ENCODE measurements around the gene SPRR2A.
"Not testable (repeated sequence)": the region's sequence is repeated elsewhere in the genome, so short reads cannot be mapped to it uniquely, and the experiment has no call there.

SPRR2A gene

GRCh38 chr1:153058154-153058553 lies 842 bp upstream of the SPRR2A start:
- Histone ChIP-seq H3K9me3 (no peaks in the 10 kb centered on the region), H3K4me3 (ENCODE audit: low read depth, low read length) (no peak overlapping the region), H3K27me3 (no peaks in the 10 kb centered on the region), H3K4me1 (no peaks in the 10 kb centered on the region), H3K36me3 (no peaks in the 10 kb centered on the region)
- TF ChIP-seq CTCF (IDR thresholded peaks at IDR 0.05; ENCODE audit: low read depth, low read length), result no peak
- DNase-seq, result no peak

GRCh38 chr1:153056111-153056510 lies 1.2 kb downstream of the SPRR2A start:
- not testable (repeated sequence) for H3K9me3 ChIP-seq; H3K36me3 ChIP-seq; DNase-seq; H3K27me3 ChIP-seq; H3K4me3 ChIP-seq (ENCODE audit: low read depth, low read length); H3K4me1 ChIP-seq

GRCh38 chr1:153049211-153049610 lies 8.1 kb downstream of the SPRR2A start:
- TF ChIP-seq CTCF (IDR thresholded peaks at IDR 0.05; ENCODE audit: low read depth, low read length), result no peak
- Histone ChIP-seq H3K4me3 (ENCODE audit: low read depth, low read length) (no peak overlapping the region), H3K4me1 (no peaks in the 10 kb centered on the region), H3K27me3 (no peaks in the 10 kb centered on the region; the same call in 1 of the 2 replicates), H3K9me3 (no peaks in the 10 kb centered on the region), H3K36me3 (no peaks in the 10 kb centered on the region)
- no peak for DNase-seq

GRCh38 chr1:153040950-153041631 lies 16.2 kb downstream of the SPRR2A start, which contains the start of gene SPRR2D:
Gene SPRR2D, minus strand, starts transcription at chr1:153041120. Its CDS starts 774 bp downstream, at chr1:153040346.
- H3K9me3 ChIP-seq, result no peaks in the 10 kb centered on the region
- no peaks in the 10 kb centered on the region for H3K4me1 ChIP-seq
- TF ChIP-seq CTCF (IDR thresholded peaks at IDR 0.05; ENCODE audit: low read depth, low read length), result no peak
- H3K36me3 ChIP-seq, result no peaks in the 10 kb centered on the region
- DNase-seq, result no peak
- H3K4me3 ChIP-seq (ENCODE audit: low read depth, low read length), result no peak within 1 kb of the TSS
- H3K27me3 ChIP-seq, result no peaks in the 10 kb centered on the region

- Histone ChIP-seq H3K4me1 (no peaks in the 10 kb centered on the region), H3K4me3 (ENCODE audit: low read depth, low read length) (no peak overlapping the region), H3K36me3 (no peaks in the 10 kb centered on the region), H3K9me3 (no peaks in the 10 kb centered on the region), H3K27me3 (no peaks in the 10 kb centered on the region)
- TF ChIP-seq CTCF (IDR thresholded peaks at IDR 0.05; ENCODE audit: low read depth, low read length), result no peak
- no peak for DNase-seq
These were observed 22.1 kb downstream of the SPRR2A start for GRCh38 chr1:153035211-153035610.

GRCh38 chr1:153032677-153033308 lies 24.5 kb downstream of the SPRR2A start:
- Histone ChIP-seq H3K4me3 (ENCODE audit: low read depth, low read length) (no peak overlapping the region), H3K4me1 (no peaks in the 10 kb centered on the region), H3K36me3 (no peaks in the 10 kb centered on the region), H3K9me3 (no peaks in the 10 kb centered on the region), H3K27me3 (no peaks in the 10 kb centered on the region)
- no peak for DNase-seq
- no peak for TF ChIP-seq CTCF (IDR thresholded peaks at IDR 0.05; ENCODE audit: low read depth, low read length)
